CD4-positive, alpha-beta T cell treated with Interleukin-12 subunit alpha and Interleukin-12 subunit beta, for 1 hour (primary cell): ENCODE results near the gene DNAL1.

Experiments
- DNase-seq: peaks from one replicate; pipeline ENCODE4 v3.0.0-alpha.2; 2020

Gene DNAL1

DNA sequence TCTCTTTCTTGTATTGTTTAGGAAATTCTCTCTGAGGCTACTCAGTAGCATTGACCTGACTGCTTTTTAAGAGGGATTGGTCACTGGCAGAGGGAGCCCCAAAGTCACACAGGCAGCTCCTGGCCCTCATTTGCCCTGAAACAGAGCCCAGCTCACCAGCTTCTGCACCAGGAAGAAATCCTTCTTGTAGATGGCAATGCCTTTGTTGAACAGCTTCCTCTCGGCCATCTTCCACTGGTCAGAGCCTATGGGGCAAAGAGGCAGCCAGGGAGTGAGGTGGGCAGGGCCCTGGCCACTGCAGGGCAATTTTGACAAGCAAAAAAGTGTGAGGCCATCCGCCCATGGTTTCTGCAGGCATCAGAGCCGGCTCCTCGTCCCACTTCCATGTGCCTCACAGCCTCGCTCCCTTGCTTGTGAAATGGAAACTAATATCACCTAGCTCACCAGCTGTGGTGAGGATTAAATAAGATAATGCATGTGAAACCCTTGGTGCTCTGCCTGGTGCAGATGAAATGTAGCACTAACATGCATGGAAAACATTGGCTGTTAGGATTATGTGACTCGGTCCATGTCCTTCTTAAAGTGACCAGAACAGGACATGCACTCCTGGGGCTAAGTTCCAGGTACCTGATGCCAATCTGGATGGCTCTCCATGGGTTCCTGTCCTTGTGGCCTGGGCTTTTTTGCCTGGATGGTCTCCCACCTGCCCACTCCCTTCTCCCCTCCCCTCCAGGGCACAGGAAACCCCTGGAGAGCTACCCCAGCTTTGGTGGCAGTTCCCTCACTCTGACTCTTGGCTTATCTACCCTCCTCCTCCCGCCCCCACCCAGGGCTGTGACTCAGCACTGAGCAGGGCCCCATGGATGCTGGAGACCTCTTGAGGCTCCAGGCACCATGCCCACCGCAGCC is 80.6 kb downstream of the DNAL1 start:
- DNase-seq: no peak

DNA sequence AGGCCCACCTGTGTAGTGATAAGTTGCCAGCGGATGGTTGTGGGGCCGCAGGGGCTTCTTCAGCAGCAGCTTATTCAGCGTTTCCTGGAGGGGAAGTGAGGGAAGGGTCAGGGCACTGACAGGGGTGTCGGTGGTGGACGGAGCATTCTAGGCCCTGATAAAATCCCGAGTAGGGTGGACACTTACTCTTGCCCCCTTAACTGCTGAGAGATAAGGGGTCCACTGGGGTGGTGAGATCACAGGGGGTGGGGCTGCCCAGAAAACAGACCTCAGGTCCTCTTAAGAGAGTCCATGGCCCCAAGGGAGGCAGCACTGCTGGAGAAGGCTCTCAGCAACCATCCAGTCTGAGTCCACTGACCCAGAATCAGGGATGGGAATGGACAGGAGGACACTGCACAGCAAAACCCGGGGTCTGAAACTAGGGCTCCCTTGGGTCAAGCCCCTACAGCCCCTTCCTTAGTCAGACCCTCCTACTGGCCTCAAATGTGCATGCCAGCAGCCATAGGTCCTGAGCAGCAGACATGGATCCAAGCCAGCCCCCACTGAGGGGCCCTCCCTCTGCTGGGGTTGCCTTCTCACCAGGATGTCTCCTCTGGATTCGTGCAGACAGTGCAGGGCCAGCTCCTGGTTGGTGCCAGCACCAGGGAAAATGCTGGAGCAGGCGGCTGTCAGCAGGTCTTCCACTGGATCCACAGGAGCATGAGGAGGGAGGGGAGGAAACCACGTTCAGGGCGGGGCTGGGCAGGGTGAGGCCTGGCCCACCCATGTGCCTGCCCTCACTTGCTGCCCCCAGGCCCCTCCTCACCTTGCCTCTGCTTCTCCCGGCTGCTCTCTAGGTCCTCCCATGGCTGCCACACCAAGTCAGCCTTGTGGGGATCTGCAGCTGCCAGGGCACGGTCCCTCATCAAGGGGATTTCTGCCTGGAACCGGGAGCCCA is 81.5 kb downstream of the DNAL1 start:
- DNase-seq: no peak

DNA sequence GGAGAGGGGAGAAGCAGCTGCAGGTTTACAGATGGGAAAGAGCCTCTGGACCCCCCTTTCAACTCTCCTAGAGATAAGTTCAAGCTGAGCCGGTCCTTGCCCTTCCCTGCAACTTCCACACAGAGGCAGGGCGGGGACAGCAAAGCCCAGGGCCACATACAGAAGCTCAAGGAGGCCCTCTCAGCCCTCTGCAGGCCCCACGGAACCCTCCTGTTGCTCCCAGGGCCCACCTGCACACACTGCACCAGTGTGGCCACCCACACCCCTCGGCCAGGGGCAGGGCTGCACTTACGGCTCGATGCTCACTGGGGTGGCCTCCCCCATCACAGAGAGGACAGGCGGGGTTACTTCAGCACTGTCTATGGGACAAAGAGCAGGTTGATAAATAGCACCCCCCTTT is 82.4 kb downstream of the DNAL1 start:
- DNase-seq: no peak

DNA sequence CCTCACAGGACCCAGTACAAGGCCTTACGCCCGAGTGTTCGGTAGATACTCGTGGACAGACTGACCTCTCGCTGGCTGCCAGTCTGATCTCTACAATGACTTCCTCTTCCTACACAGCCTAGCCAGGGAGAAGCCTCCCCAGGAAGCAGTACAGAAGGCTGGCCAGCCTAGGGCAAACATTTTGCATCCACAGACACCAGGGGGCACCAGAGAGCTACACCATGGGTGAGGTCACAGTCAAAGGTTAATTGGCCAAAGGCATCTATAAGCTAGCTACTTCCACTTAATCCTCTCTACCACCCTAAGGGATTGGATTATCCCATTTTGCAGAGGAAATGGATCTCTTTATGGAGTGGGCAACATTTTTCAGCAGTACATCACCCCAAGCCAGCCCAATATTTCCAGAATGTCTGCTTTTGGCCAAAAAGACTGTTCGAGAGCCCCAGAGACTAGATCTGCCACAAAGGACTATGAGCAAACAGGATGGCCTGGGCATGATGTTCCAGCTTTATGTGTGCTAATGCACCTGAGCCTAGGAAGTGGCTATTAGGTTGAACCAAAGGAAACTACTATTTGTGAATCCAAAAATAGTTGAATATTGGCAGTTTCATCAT is 84.0 kb downstream of the DNAL1 start:
- DNase-seq: peak; percentile 86

DNA sequence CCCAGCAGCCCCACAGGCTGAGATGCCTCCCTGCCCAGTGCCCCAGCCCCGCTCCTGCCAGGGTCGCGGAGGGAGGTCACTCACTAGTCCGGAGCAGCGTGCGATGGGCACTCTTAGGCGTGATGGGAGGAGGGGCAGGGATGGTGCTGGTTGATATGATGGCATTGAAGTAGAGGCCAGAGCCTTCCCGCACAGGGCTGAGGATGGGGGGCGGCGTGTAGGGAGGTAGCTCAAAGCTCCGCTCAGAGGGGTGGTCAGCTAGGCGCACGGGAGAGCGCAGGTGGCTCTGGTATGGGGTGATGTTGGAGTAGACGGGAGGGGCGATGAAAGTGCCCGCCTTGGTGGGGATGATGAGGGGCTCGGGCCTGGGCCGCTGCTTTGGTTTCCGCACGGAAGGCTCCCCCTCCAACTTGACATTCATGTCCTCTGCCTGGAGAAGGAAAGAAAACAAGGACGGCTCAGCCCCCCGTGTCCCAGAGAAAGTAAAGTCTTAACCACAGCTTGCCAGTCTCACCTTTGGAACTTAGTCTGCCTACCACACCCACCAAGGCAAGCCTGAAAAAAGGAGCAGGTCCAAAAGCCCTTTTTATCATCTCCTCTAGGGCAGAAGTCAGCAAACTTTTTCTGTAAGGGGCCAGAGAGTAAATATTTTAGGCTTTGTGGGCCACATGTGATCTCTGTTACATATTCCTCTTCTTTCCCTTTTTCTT is 84.9 kb downstream of the DNAL1 start:
- DNase-seq: no peak

DNA sequence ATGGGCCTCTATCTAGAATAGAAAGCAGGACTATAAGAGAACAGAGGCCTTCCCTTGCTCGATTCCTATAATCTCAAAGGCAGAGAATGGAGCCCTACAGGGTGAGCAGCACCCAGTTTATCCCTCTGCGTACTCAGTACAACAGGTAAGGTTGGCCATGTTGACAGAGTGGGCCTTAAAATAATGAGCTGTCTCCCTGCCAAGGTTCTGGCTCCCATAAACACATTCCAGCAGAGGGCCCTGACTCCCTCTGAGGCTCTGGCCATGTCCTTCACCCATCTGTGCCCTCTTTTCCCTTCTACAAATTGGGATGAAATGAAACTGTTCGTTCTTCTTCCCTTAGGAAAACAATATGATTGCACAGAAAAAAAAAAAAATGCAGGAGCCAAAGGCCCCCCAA is 86.3 kb downstream of the DNAL1 start:
- DNase-seq: no peak

DNA sequence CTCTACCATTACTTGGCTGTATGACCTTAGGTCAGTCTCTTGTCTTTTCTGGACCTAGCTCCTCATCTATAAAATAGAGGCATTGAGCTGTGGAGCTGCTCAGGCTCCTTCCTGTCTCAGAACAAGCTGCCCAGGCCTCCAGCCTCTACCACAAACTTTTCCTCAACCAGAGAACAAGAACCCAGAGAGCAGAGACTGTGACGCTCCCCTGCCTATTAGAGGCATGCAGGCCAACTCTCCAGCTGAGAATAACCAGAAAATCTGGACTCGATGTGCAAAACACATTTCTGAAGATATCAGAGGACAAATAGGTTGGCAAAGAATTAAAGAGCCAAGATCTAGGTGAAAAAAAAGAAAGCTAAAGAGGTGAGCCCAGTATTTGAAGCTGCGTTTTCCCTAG is 87.2 kb downstream of the DNAL1 start:
- no peak for DNase-seq

DNA sequence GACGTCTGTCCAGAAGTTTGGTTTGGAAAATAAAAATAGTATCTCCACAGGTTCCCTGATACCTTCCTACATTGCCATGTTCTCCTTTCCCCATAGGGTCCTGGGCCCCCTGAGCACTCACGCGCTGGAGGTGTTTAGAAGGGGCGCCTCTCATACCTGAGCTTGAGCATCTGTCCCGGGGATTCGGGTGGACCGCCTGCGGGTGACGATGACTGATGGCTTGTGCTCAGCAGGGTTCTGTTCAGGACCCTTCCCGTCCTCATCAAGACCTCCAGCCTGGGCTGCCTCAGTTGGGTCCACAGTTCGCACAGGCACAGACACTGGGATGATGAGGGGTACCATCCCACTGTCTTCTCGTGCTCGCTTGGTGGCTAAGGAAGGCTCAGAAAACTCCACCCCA is 92.1 kb downstream of the DNAL1 start:
- DNase-seq: no peak

DNA sequence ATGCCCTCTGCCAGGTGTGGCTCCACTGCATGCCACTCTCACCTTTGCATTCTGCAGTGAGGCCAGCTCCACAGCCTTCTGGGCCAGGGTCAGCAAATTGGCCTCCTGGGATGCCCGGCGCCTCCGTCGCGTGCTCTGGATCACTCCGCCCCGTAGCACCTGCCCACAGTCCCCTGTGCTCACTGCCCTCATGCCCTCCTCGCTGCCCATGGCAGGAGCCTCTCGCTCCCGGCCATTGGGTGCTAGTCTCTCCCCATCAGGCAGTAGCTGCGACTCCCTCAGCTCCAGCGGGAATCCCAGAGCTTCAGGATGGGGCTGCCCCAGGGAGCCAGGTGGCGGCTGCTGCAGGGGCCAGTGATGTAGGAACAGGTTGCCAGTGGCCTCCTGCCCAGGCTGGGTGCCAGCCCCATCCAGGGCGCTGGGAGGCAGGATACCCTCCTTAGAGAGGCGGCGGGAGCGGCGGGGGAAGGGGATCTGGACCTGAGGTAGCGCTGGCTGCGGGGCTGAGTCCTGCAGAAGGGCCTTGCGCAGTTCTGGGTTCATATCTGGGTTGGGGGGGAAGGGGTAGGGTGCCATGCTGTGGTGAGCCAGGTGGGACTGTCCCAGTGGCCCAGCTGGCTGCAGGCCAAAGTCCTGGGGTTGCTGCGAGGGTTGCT is 93.9 kb downstream of the DNAL1 start:
- DNase-seq: no peak

DNA sequence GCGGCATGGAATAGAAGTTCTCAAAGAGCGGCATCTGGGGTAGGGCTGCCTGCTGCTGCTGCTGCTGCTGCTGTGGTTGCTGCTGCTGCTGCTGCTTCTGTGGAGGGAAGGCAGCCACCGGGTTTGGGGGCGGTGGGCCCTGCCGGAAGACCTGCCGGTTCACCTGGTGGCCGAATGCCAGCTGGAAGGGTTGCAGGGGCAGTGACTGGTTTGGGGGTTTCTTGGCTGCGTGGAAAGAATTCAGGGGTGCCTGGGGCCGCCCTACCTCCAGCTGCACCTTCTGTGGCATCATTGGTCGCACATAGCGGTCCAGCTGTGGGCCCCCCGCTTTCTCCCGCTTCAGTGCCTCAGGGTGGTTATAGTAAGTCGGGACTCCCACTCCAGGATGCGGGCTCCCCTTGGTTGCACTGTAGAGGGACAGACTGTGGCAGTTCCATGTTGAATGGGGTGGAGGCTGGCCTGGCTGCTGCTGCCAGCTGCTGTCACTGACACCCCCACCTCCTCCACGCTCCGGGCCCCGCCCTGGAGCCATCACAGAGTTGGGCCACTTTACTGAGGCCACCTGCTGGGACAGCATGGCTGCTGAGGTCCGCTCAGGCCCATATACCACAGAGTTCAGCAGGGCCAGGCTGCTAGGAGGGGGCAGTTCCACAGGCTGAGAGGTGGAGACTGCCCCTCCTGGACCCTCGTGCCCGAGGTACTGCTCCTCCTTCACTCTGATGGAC is 94.5 kb downstream of the DNAL1 start:
- no peak for DNase-seq

DNA sequence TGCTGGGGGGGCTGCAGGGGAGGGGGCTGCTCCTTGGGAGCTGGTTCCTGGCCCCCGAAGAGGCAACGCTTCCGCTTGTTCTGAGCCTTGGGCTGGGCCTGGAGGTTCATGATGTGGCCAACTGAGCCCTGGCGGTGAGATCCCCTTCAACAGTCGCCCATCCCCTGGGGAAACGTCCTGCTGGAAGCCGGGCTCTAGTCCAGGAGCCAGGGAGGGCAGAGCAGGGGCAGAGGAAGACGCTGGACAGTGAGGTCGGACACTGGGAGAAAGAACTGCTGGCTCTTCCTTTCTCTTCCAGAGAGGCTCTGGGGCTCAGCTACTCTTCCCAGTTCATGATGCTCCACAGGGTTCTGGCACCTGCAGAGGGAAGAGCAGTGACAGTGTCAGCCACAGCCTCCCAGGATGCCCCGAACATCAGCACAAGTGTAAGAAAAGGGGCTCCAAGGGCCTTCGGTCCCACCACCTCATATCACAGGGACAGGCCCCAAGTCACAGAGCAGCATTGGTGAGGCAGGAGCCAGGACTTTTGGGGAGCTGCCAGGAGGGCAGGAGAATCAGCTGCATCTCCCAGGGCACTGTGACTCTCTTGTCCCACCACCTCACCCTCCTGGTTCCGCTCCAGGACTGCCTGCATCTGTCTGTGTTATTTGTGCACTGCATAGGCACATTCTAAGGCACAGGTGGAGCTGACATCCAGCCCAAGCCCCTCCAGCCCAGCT is 95.3 kb downstream of the DNAL1 start:
- DNase-seq: no peak

DNA sequence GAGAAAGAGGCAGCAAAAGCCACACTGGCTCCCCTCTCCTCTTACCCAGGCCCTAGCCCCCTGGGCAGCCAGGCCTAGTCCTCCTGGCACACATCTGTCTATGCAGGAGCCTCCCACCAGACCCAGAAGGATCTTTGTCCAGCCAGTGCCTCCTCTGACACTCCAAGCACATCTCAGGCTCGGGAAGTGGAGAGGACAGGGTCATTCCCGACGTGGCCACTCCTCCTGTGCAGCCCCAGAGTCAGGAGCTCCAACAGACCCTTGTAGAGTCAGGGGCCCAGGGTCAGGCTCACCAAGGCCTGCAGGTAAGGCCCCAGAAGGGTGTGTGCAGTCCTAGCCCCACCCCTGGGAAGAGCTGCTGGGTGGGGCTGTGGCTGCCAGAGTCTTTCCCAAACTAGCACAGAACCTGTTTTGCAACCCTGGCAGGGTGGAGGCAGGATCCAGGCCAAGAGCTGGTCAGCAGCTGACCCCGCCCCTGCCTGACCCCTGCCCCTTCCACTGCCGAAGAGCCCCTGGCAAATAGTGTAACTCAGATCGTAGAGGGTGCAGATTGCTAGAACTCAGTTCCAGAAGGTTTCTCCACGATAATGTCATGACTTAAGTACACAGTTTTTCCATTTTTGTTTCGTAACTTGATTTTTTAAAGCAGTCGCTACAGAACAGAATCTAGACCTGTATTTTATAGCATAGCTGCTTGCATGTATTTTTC is 96.0 kb downstream of the DNAL1 start:
- no peak for DNase-seq

DNA sequence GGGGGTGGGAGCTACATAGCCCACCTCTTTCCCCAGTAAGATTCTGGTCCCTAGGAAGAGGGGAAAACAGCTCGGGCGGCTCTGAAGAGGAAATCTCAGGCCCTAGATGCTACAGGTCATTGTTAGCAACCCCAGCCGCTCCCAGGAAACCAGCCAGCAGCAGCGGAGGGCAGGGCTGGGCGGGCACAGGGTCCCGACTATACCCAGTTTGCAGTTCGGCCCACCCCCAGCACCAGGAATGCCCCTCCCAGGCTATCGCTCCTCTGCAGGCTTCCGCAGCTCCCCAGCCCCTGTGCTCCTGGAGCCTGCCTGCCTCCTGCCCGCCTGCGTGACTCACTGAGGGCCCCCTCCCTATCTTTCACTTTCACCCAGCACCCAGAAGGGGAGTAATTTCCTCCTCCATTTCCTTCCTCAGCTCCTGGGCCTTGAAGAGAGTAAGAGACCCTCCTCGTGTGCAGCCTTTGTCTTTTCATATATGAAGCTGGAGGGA is 96.6 kb downstream of the DNAL1 start:
- DNase-seq: peak; percentile 70

DNA sequence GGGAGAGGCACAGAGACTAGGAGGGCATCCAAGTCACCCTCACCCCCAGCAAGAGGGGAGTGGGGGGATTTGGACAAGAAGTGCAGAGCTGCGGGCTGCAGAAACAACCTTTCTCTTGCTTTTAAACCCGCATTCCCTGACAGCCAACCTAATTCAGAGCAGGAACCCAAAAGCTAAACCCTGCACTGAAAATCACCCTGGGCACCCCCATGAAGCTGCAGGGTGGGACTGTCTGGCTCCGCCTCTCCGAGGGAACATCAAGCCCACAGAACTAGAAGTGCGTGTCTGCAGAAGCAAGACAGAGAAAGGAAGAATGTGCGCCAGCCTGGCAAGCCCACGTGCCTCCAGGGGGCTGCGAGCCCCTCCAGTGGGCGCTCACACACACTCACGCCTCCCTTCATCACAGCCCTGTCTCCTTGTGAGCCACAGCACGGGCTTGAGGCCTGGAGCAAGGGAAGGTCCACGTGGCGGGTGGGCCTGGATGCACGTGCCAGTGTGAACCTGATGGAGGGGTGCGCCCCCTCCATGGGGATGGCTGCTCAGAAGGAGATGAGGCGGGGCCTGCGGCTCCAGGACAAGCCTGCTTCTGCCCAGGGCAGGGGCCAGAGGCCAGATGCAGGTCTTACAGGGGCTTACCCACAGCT is 97.2 kb downstream of the DNAL1 start:
- peak; percentile 43 for DNase-seq

DNA sequence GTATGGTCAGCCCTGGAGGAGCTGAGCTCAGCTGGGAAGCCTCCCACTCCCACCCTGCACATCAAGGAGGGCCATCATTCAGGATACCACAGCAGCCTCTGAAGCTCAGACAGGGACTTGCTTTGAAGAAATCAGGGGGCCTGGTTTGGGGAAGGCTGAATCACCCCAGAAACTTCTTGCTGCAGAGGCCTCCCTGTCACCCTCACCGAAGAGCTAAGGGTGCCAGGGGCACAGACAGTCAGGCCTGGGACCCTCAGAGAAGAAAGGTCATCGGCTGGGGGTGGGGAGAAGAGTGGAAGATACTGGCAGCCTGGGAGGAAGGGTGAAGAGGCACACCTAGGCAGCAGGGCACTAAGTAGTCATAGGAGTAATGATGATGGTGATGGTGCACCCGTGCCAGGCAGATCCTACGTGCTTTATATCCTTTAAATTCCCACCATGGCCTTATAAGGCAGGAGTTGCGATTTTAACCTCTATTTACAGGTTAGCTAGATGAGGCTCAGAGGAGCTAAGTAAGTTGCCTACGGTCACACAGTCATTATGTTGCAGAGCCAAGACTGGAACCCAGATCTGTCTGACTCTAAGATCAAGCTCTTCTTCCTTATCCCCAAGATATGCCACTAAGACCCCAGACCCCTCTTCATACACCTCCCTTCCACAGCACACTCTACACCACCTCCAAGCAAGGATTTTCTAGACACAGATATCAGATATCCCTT is 97.9 kb downstream of the DNAL1 start:
- no peak for DNase-seq

DNA sequence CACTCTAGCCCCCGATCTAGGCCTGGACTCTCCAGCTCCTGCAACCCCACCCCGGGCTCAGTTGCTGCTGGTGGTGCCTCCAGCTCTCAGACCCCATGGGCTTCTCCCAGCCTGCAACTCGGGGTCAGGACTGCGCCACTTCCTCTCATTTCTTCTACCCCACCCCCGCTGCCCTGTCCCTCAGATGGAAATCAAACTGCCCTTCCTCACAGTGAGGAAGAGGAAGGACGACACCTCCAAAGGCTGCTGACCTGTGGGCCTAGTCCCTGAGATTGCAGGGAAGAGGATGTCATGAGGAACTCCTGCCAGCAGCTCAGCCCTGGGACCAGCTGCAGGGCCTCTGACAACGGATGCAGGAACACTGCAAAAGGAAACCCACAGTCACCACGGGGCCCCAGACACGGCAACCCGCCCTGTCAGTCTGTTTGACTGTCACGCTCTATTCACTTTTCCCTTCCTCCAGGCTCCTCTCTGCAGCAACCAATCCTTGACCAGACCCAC is 98.7 kb downstream of the DNAL1 start:
- peak; percentile 62 for DNase-seq

DNA sequence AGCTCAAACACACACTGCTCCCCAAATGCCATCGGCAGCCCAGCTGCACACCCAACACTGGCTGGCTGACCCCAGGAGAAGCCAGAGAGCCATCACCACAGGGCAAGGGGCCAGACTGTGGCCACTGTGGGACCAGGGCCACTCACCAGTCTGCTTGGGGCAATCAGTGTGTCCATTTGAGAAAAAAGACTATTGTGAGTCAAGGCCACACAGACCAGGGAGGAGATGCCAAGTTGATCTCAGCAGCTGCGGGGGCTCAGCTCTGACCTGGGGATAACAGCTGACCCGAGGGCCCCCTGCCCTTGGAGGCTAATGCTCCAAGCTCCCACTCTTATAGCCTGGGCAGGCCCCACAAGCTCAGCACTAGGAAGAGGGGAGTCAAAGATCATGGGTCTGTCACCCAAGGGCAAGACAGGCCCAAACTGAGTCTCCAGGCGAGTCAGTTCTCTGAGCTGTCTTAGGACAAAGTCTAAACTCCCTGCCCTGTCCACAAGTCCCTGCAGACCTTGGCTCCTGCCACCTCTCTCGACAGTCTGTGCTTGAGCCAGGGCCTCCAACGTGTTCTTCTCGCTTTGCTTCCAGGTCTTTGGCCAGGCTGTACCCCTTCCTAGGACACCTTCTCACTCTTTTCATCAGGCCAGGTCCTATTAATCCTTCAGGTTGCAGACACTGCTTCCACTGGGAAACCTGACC is 99.5 kb downstream of the DNAL1 start:
- no peak for DNase-seq
